ENCODE data around the gene SLC22A4. TPM values are rescaled to one million over a fixed set of nuclear protein-coding genes. Genes with fewer than 3 reads are reported as not detected.

The SLC22A4 gene
- total RNA-seq, 1 experiment from 2014 or later = 3.8 TPM

- Histone ChIP-seq H3K36me3 (peaks cover 3% of the 10 kb centered on the region; the same call in 1 of the 2 replicates), H3K4me1 (replicated peaks) (peaks cover 31% of the 10 kb centered on the region), H3K4me3 (no peak overlapping the region), H3K27ac (no peak overlapping the region), H3K27me3 (replicated peaks) (no peaks in the 10 kb centered on the region), H3K9me3 (replicated peaks) (no peaks in the 10 kb centered on the region)
- peak in 1 of 2 experiments; percentile 40 for DNase-seq (ENCODE audit: low read depth in 1 of 2, low spot score in 2 of 2)
These were observed 99.0 kb downstream of the SLC22A4 start for GRCh38 chr5:132392978-132393825.

Other genes starting within 250 kb of the SLC22A4 start
- gene IL3, start 233.7 kb upstream of the SLC22A4 start, total RNA-seq (2014; rRNA removed; shearing (Covaris generic)) = not detected in 2 replicates
- 0.68 TPM in 1 of 2 replicates, not detected in the other for gene CSF2, start 220.6 kb upstream of the SLC22A4 start, total RNA-seq (2014; rRNA removed; shearing (Covaris generic))
- gene P4HA2, start 66.5 kb upstream of the SLC22A4 start, total RNA-seq (2014; rRNA removed; shearing (Covaris generic)) = 222 and 261 TPM in 2 replicates
- 52.2 and 94.1 TPM in 2 replicates for gene PDLIM4, start 36.7 kb upstream of the SLC22A4 start, total RNA-seq (2014; rRNA removed; shearing (Covaris generic))
- gene SLC22A5, start 75.3 kb downstream of the SLC22A4 start, total RNA-seq (2014; rRNA removed; shearing (Covaris generic)) = 2.4 and 3.5 TPM in 2 replicates
- 16.0 and 18.4 TPM in 2 replicates for gene IRF1, start 196.4 kb downstream of the SLC22A4 start, total RNA-seq (2014; rRNA removed; shearing (Covaris generic))
- not detected in 2 replicates for gene IL5, start 249.1 kb downstream of the SLC22A4 start, total RNA-seq (2014; rRNA removed; shearing (Covaris generic))